Esophagus squamous epithelium (tissue), 5 donors: ENCODE results near the gene TIMD4. TPM values are rescaled to one million over a fixed set of nuclear protein-coding genes. Genes with fewer than 3 reads are reported as not detected.

Experiments
- DNase-seq: peaks from one replicate; lab custom pipeline; 2025; lab: John Stamatoyannopoulos, UW
- H3K27ac ChIP-seq, 4 donors: fragments of 200-600 bp; sonication (generic); one replicate each; pipeline ENCODE4 v1.5.1; 2016 to 2019; ENCODE audit warnings: mild to moderate bottlenecking in 1 of 4
- H3K27me3 ChIP-seq, 4 donors: fragments of 200-600 bp; sonication (generic); 1 replicate in 3 of 4; 2 replicates in 1 of 4; pipeline versions ENCODE4 v1.5.1 to v1.6.0; 2017 to 2021; ENCODE audit warnings: antibody characterized with exemption in 1 of 4
- H3K36me3 ChIP-seq, 3 donors: fragments of 200-600 bp; sonication (generic); one replicate each; pipeline ENCODE4 v1.5.1; 2016 to 2019
- H3K4me1 ChIP-seq, 3 donors: fragments of 200-600 bp; sonication (generic); one replicate each; pipeline ENCODE4 v1.5.1; 2017 to 2019
- H3K4me3 ChIP-seq, 4 donors: fragments of 200-600 bp; sonication (generic); 1 replicate in 3 of 4; 2 replicates in 1 of 4; pipeline ENCODE4 v1.5.1; 2016 to 2019; ENCODE audit warnings: mild to moderate bottlenecking in 2 of 4, moderate library complexity in 1 of 4
- H3K9me3 ChIP-seq, 3 donors: fragments of 200-600 bp; sonication (generic); one replicate each; pipeline ENCODE4 v1.5.1; 2016 to 2019
- CTCF ChIP-seq, 6 experiments: fragments of 450-650 bp in 4 of 6; fragments of 200-600 bp in 2 of 6; sonication (generic) in 2 of 6; IDR thresholded peaks; one replicate each; pipeline ENCODE4 v1.5.1; 2016 to 2019; ENCODE audit warnings: antibody characterized with exemption in 6 of 6, mild to moderate bottlenecking in 4 of 6, moderate library complexity in 4 of 6
- POLR2A ChIP-seq, 4 donors: fragments of 450-650 bp; IDR thresholded peaks; one replicate each; pipeline ENCODE4 v1.6.1; 2017; ENCODE audit warnings: antibody characterized with exemption in 4 of 4, mild to moderate bottlenecking in 4 of 4, moderate library complexity in 3 of 4
- WGBS, 2 donors: methylation state at CpG; one replicate each; pipeline ENCODE4 v1.1.5; 2018; 5-methylcytosine and 5-hydroxymethylcytosine counted together
- intact Hi-C: fragments of 100-400 bp; cut with DNase I; formaldehyde crosslinking; loops from one replicate; pipeline ENCODE4 v1.15.0; 2022
- total RNA-seq, 4 donors: library from RNA; depleted of rRNA; stranded (reverse); fragments of >200 nt; gene quantifications; one replicate each; pipeline ENCODE4 v1.1.0, GENCODE V29; 2016
- donor health status: DM: yes; HTN: yes; CAD: no.

The TIMD4 gene
- total RNA-seq, 4 donors from 2014 or later: not detected

- intact Hi-C loops: no loop called here
- no peak overlapping the region for H3K4me3 ChIP-seq
- DNase-seq: no peak
- H3K36me3 ChIP-seq: no peaks in the 10 kb centered on the region
- WGBS, 2 donors: 49 to 63% methylated on average over 3 of the region's 3 CpGs
- H3K4me1 ChIP-seq: no peaks in the 10 kb centered on the region
- no peaks in the 10 kb centered on the region for H3K9me3 ChIP-seq
- no peaks in the 10 kb centered on the region for H3K27me3 ChIP-seq
- H3K27ac ChIP-seq: no peak overlapping the region
- TF ChIP-seq POLR2A (IDR thresholded peaks at IDR 0.05): no peak
- TF ChIP-seq CTCF (IDR thresholded peaks at IDR 0.05): no peak
These were observed 56.2 kb downstream of the TIMD4 start for GRCh38 chr5:156906807-156907206.

GRCh38 chr5:156896546-156896945 lies 66.5 kb downstream of the TIMD4 start:
- no peaks in the 10 kb centered on the region for H3K9me3 ChIP-seq
- no peaks in the 10 kb centered on the region for H3K36me3 ChIP-seq
- TF ChIP-seq CTCF (IDR thresholded peaks at IDR 0.05): no peak
- no peak for TF ChIP-seq POLR2A (IDR thresholded peaks at IDR 0.05)
- intact Hi-C loops: no loop called here
- no peaks in the 10 kb centered on the region for H3K4me1 ChIP-seq
- H3K27ac ChIP-seq: no peak overlapping the region
- H3K4me3 ChIP-seq: no peak overlapping the region
- no peak for DNase-seq
- peaks cover 0 to 5% (median 0%) of the 10 kb centered on the region in 4 donors for H3K27me3 ChIP-seq
- 47 to 59% methylated on average over 6 to 7 of the region's 7 CpGs for WGBS, 2 donors

- 20 to 38% methylated on average over 1 of the region's 1 CpG for WGBS, 2 donors
- DNase-seq: no peak
These were observed 69.5 kb downstream of the TIMD4 start for GRCh38 chr5:156893517-156893916.

GRCh38 chr5:156892864-156893263 lies 70.2 kb downstream of the TIMD4 start:
- Histone ChIP-seq H3K36me3 (no peaks in the 10 kb centered on the region), H3K27ac (no peak overlapping the region), H3K4me1 (no peaks in the 10 kb centered on the region), H3K27me3 (peaks cover 0 to 5% (median 0%) of the 10 kb centered on the region in 4 donors), H3K4me3 (no peak overlapping the region), H3K9me3 (no peaks in the 10 kb centered on the region)
- no peak for DNase-seq
- intact Hi-C loops: no loop called here
- TF ChIP-seq POLR2A (IDR thresholded peaks at IDR 0.05) (no peak), CTCF (IDR thresholded peaks at IDR 0.05) (no peak)
- WGBS, 2 donors: 50 to 69% methylated on average over 3 to 4 of the region's 4 CpGs

More at GRCh38 chr5:156893517-156893916, 69.5 kb downstream of the TIMD4 start:
- Histone ChIP-seq H3K36me3 (no peaks in the 10 kb centered on the region), H3K4me3 (no peak overlapping the region), H3K4me1 (no peaks in the 10 kb centered on the region), H3K27me3 (peaks cover 0 to 5% (median 0%) of the 10 kb centered on the region in 4 donors), H3K9me3 (no peaks in the 10 kb centered on the region), H3K27ac (no peak overlapping the region)
- TF ChIP-seq POLR2A (IDR thresholded peaks at IDR 0.05) (no peak), CTCF (IDR thresholded peaks at IDR 0.05) (no peak)
- intact Hi-C loops: no loop called here

GRCh38 chr5:156892223-156892622 lies 70.8 kb downstream of the TIMD4 start:
- intact Hi-C loops: no loop called here
- Histone ChIP-seq H3K4me1 (no peaks in the 10 kb centered on the region), H3K4me3 (no peak overlapping the region), H3K27me3 (peaks cover 0 to 5% (median 0%) of the 10 kb centered on the region in 4 donors), H3K36me3 (no peaks in the 10 kb centered on the region), H3K9me3 (no peaks in the 10 kb centered on the region), H3K27ac (no peak overlapping the region)
- 50% methylated on average over 1 of the region's 1 CpG for WGBS, 2 donors
- DNase-seq: no peak
- no peak for TF ChIP-seq CTCF (IDR thresholded peaks at IDR 0.05)
- no peak for TF ChIP-seq POLR2A (IDR thresholded peaks at IDR 0.05)
